ENCODE measurements around the gene FAM13A.
"Not testable (repeated sequence)": the region's sequence is repeated elsewhere in the genome, so short reads cannot be mapped to it uniquely, and the experiment has no call there.

Gene FAM13A

GRCh38 chr4:89056953-89057398, at the start of gene FAM13A:
Gene FAM13A, minus strand, starts transcription at chr4:89057185. Its CDS starts 221 bp downstream, at chr4:89056964.
- Mint-ChIP-seq H3K4me1 (ENCODE audit: low read depth) (peaks cover 33% of the 10 kb centered on the region), H3K9me3 (peaks cover 15% of the 10 kb centered on the region), H3K27ac (peak within 1 kb of the TSS; percentile 39), H3K27me3 (no peaks in the 10 kb centered on the region), H3K36me3 (ENCODE audit: low read depth) (no peaks in the 10 kb centered on the region), H3K4me3 (peak within 1 kb of the TSS; percentile 39)
- intact Hi-C loops (cut with micrococcal nuclease), result no loop called here

- Mint-ChIP-seq H3K9me3 (no peaks in the 10 kb centered on the region), H3K27ac (no peak overlapping the region), H3K4me3 (no peak overlapping the region), H3K27me3 (peaks cover 24% of the 10 kb centered on the region), H3K4me1 (ENCODE audit: low read depth) (peaks cover 13% of the 10 kb centered on the region), H3K36me3 (ENCODE audit: low read depth) (no peaks in the 10 kb centered on the region)
- intact Hi-C loops (cut with micrococcal nuclease), result no loop called here
These were observed 48.7 kb upstream of the FAM13A start for GRCh38 chr4:89105726-89106125.

DNA sequence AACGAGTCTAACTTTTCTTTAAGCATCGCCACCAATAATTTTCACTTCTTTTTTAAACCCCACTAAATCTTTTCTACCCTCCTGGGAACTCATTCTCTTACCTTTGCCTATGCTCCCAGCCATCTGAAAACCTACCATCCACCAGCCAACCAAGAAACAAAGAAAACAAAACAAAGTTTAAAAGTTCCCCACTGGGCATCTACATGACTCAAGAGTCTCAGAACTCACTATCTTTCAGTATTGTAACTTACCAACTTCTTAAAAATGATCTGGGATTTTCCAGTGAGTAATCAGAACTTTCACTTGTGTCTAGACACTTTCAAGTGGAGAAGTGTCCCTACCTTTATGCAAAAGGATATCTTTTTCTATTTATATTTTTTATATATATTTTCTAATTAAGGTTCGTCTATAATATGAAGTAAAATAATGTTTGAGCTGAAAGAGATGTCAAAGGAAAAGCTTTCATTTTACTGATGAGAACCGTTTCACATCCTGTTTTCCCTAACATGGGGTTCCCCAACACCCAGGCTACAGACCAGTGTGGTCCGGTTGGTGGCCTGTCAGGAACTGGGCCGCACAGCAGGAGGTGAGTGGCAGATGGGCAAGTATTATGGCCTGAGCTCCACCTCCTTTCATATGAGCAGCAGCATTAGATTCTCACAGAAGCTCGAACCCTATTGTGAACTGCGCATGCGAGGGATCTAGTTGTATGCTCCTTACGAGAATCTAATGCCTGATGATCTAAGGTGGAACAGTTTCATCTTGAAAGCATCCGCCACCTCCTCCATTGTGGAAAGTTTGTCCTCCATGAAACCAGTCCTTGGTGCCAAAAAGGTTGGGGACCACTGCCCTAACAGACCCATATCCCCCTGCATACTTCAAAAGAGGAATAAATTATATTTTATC, 44.5 kb upstream of the FAM13A start:
- H3K27ac Mint-ChIP-seq, result peak overlapping the region; percentile 59
- H3K9me3 Mint-ChIP-seq, result no peaks in the 10 kb centered on the region
- peaks cover 15% of the 10 kb centered on the region for H3K4me1 Mint-ChIP-seq (ENCODE audit: low read depth)
- H3K27me3 Mint-ChIP-seq, result no peaks in the 10 kb centered on the region
- H3K4me3 Mint-ChIP-seq, result no peak overlapping the region
- intact Hi-C loops (cut with micrococcal nuclease), result no loop called here
- no peaks in the 10 kb centered on the region for H3K36me3 Mint-ChIP-seq (ENCODE audit: low read depth)

- Mint-ChIP-seq H3K27ac (peak overlapping the region; percentile 59), H3K36me3 (ENCODE audit: low read depth) (no peaks in the 10 kb centered on the region), H3K4me3 (no peak overlapping the region), H3K4me1 (ENCODE audit: low read depth) (peaks cover 15% of the 10 kb centered on the region), H3K27me3 (no peaks in the 10 kb centered on the region), H3K9me3 (no peaks in the 10 kb centered on the region)
- intact Hi-C loops (cut with micrococcal nuclease), result no loop called here
These were observed 43.9 kb upstream of the FAM13A start for GRCh38 chr4:89100853-89101252.

- intact Hi-C loops (cut with micrococcal nuclease), result no loop called here
- Mint-ChIP-seq H3K4me3 (no peak overlapping the region), H3K27ac (peak overlapping the region; percentile 38), H3K9me3 (no peaks in the 10 kb centered on the region), H3K27me3 (no peaks in the 10 kb centered on the region), H3K4me1 (ENCODE audit: low read depth) (peaks cover 15% of the 10 kb centered on the region), H3K36me3 (ENCODE audit: low read depth) (no peaks in the 10 kb centered on the region)
These were observed 42.5 kb upstream of the FAM13A start for GRCh38 chr4:89099471-89099870.

DNA sequence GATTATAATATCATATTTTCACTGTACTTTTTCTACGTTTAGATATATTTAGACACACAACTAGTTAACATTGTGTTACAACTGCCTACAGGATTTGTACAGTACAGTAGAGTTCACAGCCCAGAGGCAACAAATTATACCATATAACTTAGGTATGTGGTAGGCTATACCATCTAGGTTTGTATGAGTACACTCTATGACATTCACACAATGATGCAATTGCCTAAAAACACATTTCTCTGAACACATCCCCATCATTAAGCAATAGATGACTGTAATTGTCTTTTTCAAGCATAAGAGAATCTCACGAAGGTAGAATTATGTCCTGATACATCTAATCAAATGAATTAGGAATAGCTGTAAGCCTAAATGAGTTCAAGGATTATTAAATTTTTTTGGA, 42.0 kb upstream of the FAM13A start:
- Mint-ChIP-seq H3K36me3 (ENCODE audit: low read depth) (no peaks in the 10 kb centered on the region), H3K27ac (no peak overlapping the region), H3K9me3 (no peaks in the 10 kb centered on the region), H3K4me3 (no peak overlapping the region), H3K4me1 (ENCODE audit: low read depth) (peaks cover 15% of the 10 kb centered on the region), H3K27me3 (no peaks in the 10 kb centered on the region)
- intact Hi-C loops (cut with micrococcal nuclease), result no loop called here

- H3K4me3 Mint-ChIP-seq, result no peak overlapping the region
- H3K36me3 Mint-ChIP-seq (ENCODE audit: low read depth), result no peaks in the 10 kb centered on the region
- peaks cover 5% of the 10 kb centered on the region for H3K4me1 Mint-ChIP-seq (ENCODE audit: low read depth)
- intact Hi-C loops (cut with micrococcal nuclease), result no loop called here
- H3K27ac Mint-ChIP-seq, result no peak overlapping the region
- H3K9me3 Mint-ChIP-seq, result peaks cover 30% of the 10 kb centered on the region
- no peaks in the 10 kb centered on the region for H3K27me3 Mint-ChIP-seq
These were observed 21.3 kb upstream of the FAM13A start for GRCh38 chr4:89078300-89078699.

DNA sequence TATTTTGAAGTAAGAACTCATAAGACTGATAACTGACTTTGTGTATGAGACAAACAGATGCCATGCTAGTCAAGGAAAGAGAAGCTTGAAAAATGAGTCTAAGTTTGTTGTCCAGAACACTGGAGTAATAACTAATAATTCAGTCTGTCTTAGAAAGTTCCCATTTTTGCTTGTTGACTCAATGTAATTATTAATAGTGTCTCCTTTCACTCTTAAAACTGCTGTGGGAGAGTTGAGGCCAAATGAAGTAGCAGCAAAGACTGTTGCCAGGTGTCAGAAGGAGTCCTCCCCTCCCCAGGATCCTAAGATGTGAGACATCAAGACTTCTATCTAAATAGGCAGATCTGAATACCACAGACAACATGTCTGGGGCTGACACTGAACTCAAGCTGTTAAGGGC, 20.8 kb upstream of the FAM13A start:
- Mint-ChIP-seq H3K36me3 (ENCODE audit: low read depth) (no peaks in the 10 kb centered on the region), H3K9me3 (peaks cover 30% of the 10 kb centered on the region), H3K27me3 (no peaks in the 10 kb centered on the region), H3K4me1 (ENCODE audit: low read depth) (peaks cover 5% of the 10 kb centered on the region), H3K27ac (no peak overlapping the region), H3K4me3 (no peak overlapping the region)
- intact Hi-C loops (cut with micrococcal nuclease), result no loop called here

DNA sequence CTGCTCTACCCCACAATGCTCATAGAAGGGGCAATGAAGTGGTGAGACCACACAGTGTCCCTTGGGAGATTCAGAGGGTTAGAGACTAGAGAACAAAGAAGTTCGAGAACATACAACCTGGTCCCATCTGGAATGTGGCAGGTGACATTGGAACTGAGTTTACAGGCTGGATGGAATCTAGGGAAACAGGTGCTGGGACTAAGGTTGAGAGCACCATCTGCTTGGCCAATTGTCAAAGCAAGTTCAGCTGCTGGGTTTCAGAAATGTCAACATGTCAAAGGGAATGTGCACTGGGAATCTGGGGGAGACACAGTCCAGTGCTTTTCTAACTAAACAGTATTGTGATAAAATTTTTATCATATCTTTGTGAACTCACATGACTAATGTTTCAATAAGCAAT, 15.9 kb upstream of the FAM13A start:
- intact Hi-C loops (cut with micrococcal nuclease), result no loop called here
- Mint-ChIP-seq H3K36me3 (ENCODE audit: low read depth) (no peaks in the 10 kb centered on the region), H3K4me3 (no peak overlapping the region), H3K4me1 (ENCODE audit: low read depth) (peaks cover 10% of the 10 kb centered on the region), H3K27me3 (no peaks in the 10 kb centered on the region), H3K27ac (no peak overlapping the region), H3K9me3 (peaks cover 14% of the 10 kb centered on the region)

DNA sequence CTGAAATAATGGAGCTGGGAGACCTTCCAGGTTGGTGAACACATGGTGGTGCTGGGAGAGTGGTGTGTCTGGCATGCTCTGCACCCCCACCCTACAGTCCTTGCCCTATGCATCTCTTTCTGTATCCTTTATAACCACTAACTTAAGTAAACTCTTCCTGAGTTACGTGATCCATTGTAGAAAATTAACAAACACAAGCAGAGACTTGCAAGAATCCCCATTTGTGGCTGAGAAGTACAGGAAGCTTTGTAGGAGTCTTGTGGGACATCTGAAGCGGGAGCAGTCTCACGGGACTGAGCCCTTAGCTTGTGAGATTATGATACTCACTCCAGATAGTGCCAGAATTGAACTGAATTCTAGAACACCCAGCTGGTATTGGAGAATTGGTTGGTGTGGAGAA, 14.3 kb upstream of the FAM13A start:
- intact Hi-C loops (cut with micrococcal nuclease), result no loop called here
- Mint-ChIP-seq H3K36me3 (ENCODE audit: low read depth) (no peaks in the 10 kb centered on the region), H3K4me1 (ENCODE audit: low read depth) (peaks cover 6% of the 10 kb centered on the region), H3K27me3 (no peaks in the 10 kb centered on the region), H3K9me3 (no peaks in the 10 kb centered on the region), H3K27ac (no peak overlapping the region), H3K4me3 (no peak overlapping the region)

DNA sequence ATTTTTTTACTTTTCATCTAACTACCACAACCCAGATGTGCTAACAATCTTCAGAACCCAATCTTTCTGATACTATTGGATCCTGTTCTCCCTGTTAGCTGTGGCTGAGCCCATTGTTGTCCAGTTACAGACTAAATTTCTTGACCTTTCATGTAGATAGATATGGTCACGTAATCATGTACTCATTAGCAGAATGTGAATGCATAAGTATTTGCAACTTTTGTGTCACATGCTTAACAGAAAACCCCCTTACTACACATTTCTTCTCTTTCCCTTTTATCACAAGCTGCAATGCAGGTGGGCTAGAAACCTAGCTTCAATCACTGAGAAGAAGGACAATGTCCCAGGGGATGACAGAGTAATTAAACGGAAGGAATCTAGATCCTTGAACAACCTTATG, 13.1 kb upstream of the FAM13A start:
- H3K4me1 Mint-ChIP-seq (ENCODE audit: low read depth), result peaks cover 6% of the 10 kb centered on the region
- no peak overlapping the region for H3K4me3 Mint-ChIP-seq
- intact Hi-C loops (cut with micrococcal nuclease), result no loop called here
- no peaks in the 10 kb centered on the region for H3K36me3 Mint-ChIP-seq (ENCODE audit: low read depth)
- no peaks in the 10 kb centered on the region for H3K27me3 Mint-ChIP-seq
- no peaks in the 10 kb centered on the region for H3K9me3 Mint-ChIP-seq
- H3K27ac Mint-ChIP-seq, result no peak overlapping the region

DNA sequence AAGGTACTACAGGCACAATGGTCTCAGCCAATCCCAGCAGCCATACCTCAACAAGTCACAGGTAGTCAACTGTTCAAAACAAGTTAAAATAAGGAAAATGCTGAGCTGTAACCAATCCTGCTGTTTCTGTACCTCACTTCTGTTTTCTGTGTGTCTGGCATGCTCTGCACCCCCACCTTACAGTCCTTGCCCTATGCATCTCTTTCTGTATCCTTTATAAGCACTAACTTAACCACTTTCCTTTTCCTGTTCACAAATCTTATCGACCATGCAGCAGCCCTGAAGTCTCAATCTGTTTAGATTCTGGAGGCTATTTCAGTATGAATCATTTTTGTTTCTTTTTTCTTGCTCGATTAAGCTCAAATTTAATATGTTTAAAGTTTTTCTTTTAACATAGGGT, 12.5 kb upstream of the FAM13A start:
- Mint-ChIP-seq H3K27me3 (no peaks in the 10 kb centered on the region), H3K36me3 (ENCODE audit: low read depth) (no peaks in the 10 kb centered on the region), H3K4me1 (ENCODE audit: low read depth) (peaks cover 6% of the 10 kb centered on the region), H3K4me3 (no peak overlapping the region), H3K27ac (no peak overlapping the region), H3K9me3 (no peaks in the 10 kb centered on the region)
- intact Hi-C loops (cut with micrococcal nuclease), result no loop called here

GRCh38 chr4:89067417-89067816, 10.4 kb upstream of the FAM13A start:
- Mint-ChIP-seq H3K9me3 (no peaks in the 10 kb centered on the region), H3K27me3 (no peaks in the 10 kb centered on the region), H3K27ac (no peak overlapping the region), H3K36me3 (ENCODE audit: low read depth) (no peaks in the 10 kb centered on the region), H3K4me3 (no peak overlapping the region), H3K4me1 (ENCODE audit: low read depth) (peaks cover 6% of the 10 kb centered on the region)
- intact Hi-C loops (cut with micrococcal nuclease), result no loop called here

DNA sequence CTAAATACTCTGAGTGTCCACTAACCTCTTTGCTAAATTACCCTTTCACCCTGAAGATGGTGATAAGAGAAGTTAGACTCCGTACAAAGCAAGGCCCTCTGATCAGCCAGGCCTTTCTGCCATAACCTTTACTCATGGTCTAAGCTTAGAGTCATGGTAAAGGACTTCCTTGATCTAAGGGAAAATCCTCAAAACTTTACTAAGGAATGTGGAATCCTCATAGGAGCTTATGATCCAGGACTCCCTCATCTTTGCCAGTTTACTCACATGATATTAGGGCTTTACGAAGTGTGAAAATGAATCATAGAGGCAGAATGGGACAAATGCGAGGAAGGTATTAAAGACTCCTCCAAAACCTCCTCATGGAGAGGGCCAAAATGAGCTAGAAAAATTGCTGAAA, 7.9 kb upstream of the FAM13A start:
- Mint-ChIP-seq H3K27ac (no peak overlapping the region), H3K4me3 (no peak overlapping the region), H3K27me3 (no peaks in the 10 kb centered on the region), H3K36me3 (ENCODE audit: low read depth) (no peaks in the 10 kb centered on the region), H3K4me1 (ENCODE audit: low read depth) (peaks cover 6% of the 10 kb centered on the region), H3K9me3 (peaks cover 15% of the 10 kb centered on the region)
- intact Hi-C loops (cut with micrococcal nuclease), result no loop called here

DNA sequence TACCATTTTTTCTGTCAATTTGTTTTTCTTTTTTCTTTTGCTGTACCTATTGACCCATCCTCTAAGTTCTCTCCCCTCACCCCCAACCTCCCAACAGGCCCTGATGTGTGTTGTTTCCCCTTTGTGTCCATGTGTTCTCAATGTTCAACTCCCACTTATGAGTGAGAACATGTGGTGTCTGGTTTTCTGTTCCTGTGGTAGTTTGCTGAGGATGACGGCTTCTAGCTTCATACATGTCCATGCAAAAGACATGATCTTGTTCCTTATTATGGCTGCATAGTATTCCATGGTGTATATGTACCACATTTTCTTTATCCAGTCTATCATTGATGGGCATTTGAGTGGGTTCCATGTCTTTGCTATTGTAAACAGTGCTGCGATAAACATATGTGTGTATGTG, 859 bp upstream of the FAM13A start:
- H3K4me3 Mint-ChIP-seq; H3K27me3 Mint-ChIP-seq; intact Hi-C loops (cut with micrococcal nuclease); H3K36me3 Mint-ChIP-seq (ENCODE audit: low read depth): not testable (repeated sequence)
- peak overlapping the region; percentile 39 for H3K27ac Mint-ChIP-seq
- peaks cover 15% of the 10 kb centered on the region for H3K9me3 Mint-ChIP-seq
- H3K4me1 Mint-ChIP-seq (ENCODE audit: low read depth), result peaks cover 33% of the 10 kb centered on the region

Data from dendritic cell treated with granulocyte-macrophage colony-stimulating factor and Interleukin-4, amounts not matched to agents 40 ng/mL and 50 ng/mL, for 4 days (primary cell).